NT2/D1 (cell line): ENCODE results near the gene ANKRD13B.

Experiments
- SUZ12 ChIP-seq: IDR thresholded peaks from 2 replicates; pipeline ENCODE4 v1.6.1; 2011; ENCODE audit not compliant: insufficient read length, insufficient read depth; ENCODE audit errors: extremely low read depth
- ZNF274 ChIP-seq: IDR thresholded peaks from 2 replicates; pipeline ENCODE4 v1.6.1; 2011; ENCODE audit warnings: mild to moderate bottlenecking, low read depth, low read length

DNA sequence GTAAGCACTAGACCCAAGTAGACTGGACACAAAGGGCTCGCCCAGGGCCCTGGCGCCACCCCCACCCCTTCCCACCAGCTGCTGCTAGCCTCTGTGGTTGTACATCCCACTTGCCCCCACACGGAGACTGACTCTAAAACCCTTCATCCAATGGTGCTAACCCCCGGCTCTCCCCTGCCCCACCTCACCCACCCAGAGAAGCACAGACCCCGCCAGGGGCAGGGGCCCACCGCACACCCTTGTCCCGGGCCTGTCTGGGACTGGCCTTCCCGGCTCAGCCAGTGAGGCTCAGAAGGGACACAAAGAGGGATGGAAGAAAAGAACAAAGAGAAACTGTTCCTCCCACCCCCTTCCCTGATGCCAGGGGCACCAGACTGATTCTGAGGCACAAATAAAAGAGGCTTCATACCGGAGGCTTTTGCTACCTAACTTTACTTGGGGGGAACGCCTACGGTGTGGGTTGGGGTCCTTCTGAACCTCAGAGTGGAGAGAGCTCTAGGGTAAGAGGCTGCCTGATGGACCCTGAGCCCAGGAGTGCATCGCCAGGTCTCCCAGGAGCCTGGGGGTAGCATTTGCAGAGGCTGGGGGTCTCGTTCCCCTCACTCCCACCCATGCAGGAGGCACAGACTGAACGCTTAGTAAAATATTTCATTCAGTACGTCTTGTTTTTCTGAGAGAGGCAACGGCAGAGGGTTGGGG lies 21.6 kb downstream of the ANKRD13B start:
- TF ChIP-seq SUZ12, result no peak
- TF ChIP-seq ZNF274, result no peak
